ENCODE data around the gene SHISA8.

The SHISA8 gene

GRCh38 chr22:41892721-41893120 lies 22.2 kb downstream of the SHISA8 start:
- POLR2A ChIA-PET: no interaction called here
- Histone ChIP-seq H3K4me1 (ENCODE audit: control insufficient read depth, insufficient read depth, low read length) (no peaks in the 10 kb centered on the region), H3K9me3 (ENCODE audit: control insufficient read depth, insufficient read depth, low read depth, low read length) (no peaks in the 10 kb centered on the region), H3K36me3 (ENCODE audit: control insufficient read depth in 2 of 2, insufficient read depth in 1 of 2, low read length in 2 of 2) (peaks cover 38 to 73% of the 10 kb centered on the region in 2 experiments), H3K4me3 (ENCODE audit: low read depth, low read length) (no peak overlapping the region), H3K27ac (ENCODE audit: extremely low read depth, low read depth, low read length) (no peak overlapping the region)
- CTCF ChIA-PET: no interaction called here
- TF ChIP-seq ZNF221 (tag by site-specific recombination; IDR thresholded peaks at IDR 0.05; ENCODE audit: borderline replicate concordance) (no peak), ZIC2 (tag by site-specific recombination; IDR thresholded peaks at IDR 0.05) (peak; percentile 51; the same call in 1 of the 2 replicates)

GRCh38 chr22:41891407-41891806 lies 23.5 kb downstream of the SHISA8 start:
- peaks cover 50 to 73% of the 10 kb centered on the region in 2 experiments for H3K36me3 ChIP-seq (ENCODE audit: control insufficient read depth in 2 of 2, insufficient read depth in 1 of 2, low read length in 2 of 2)
- H3K27ac ChIP-seq (ENCODE audit: extremely low read depth, low read depth, low read length): no peak overlapping the region
- TF ChIP-seq HOXC10 (CRISPR knock-in tag; IDR thresholded peaks at IDR 0.05) (no peak), ZNF2 (tag by site-specific recombination; IDR thresholded peaks at IDR 0.05) (no peak), ZNF138 (tag by site-specific recombination; IDR thresholded peaks at IDR 0.05; ENCODE audit: borderline replicate concordance) (no peak), BCL6B (tag by site-specific recombination; IDR thresholded peaks at IDR 0.05) (no peak)
- ChIA-PET POLR2A (no interaction called here), CTCF (interaction anchor here (0.9 kb wide), 2 partner anchors 49 to 194 kb away, joined by 3 read pairs; no protein-coding TSS in a partner anchor)
- no peaks in the 10 kb centered on the region for H3K4me1 ChIP-seq (ENCODE audit: control insufficient read depth, insufficient read depth, low read length)
- no peak overlapping the region for H3K4me3 ChIP-seq (ENCODE audit: low read depth, low read length)
- H3K9me3 ChIP-seq (ENCODE audit: control insufficient read depth, insufficient read depth, low read depth, low read length): no peaks in the 10 kb centered on the region

GRCh38 chr22:41888627-41889200 lies 26.2 kb downstream of the SHISA8 start:
- ChIA-PET POLR2A (no interaction called here), CTCF (interaction anchor here (0.6 to 1.7 kb wide), 4 partner anchors 30 to 191 kb away, joined by 4 to 8 read pairs (median 6); no protein-coding TSS in a partner anchor)
- no peak overlapping the region for H3K4me3 ChIP-seq (ENCODE audit: low read depth, low read length)
- no peaks in the 10 kb centered on the region for H3K9me3 ChIP-seq (ENCODE audit: control insufficient read depth, insufficient read depth, low read depth, low read length)
- peaks cover 56 to 84% of the 10 kb centered on the region in 2 experiments for H3K36me3 ChIP-seq (ENCODE audit: control insufficient read depth in 2 of 2, insufficient read depth in 1 of 2, low read length in 2 of 2)
- H3K4me1 ChIP-seq (ENCODE audit: control insufficient read depth, insufficient read depth, low read length): no peaks in the 10 kb centered on the region
- H3K27ac ChIP-seq (ENCODE audit: extremely low read depth, low read depth, low read length): no peak overlapping the region
- TF ChIP-seq ZNF747 (tag by site-specific recombination; IDR thresholded peaks at IDR 0.05) (no peak), REST (tag by site-specific recombination; IDR thresholded peaks at IDR 0.05) (no peak), ZNF239 (tag by site-specific recombination; IDR thresholded peaks at IDR 0.05) (no peak), ZNF26 (tag by site-specific recombination; IDR thresholded peaks at IDR 0.05) (no peak), ZNF561 (tag by site-specific recombination; IDR thresholded peaks at IDR 0.05; ENCODE audit: borderline replicate concordance) (no peak), ZNF184 (tag by site-specific recombination; IDR thresholded peaks at IDR 0.05) (no peak), PBX3 (CRISPR knock-in tag; IDR thresholded peaks at IDR 0.05) (no peak), ZNF660 (tag by site-specific recombination; IDR thresholded peaks at IDR 0.05) (no peak), ZIC2 (tag by site-specific recombination; IDR thresholded peaks at IDR 0.05) (no peak), ZNF280C (tag by site-specific recombination; IDR thresholded peaks at IDR 0.05) (no peak), CTCF (tag by site-specific recombination; IDR thresholded peaks at IDR 0.05) (no peak), ZNF473 (tag by site-specific recombination; IDR thresholded peaks at IDR 0.05) (no peak)

Data from HEK293 (cell line).